ENCODE data around the gene SKAP2.

GRCh38 chr7:26897928-26898327 is 33.5 kb upstream of the SKAP2 start:
- no peak for TF ChIP-seq CTCF (tag by site-specific recombination; IDR thresholded peaks at IDR 0.05)
- TF ChIP-seq ZEB2 (tag by site-specific recombination; IDR thresholded peaks at IDR 0.05) = no peak
- TF ChIP-seq ZNF280C (tag by site-specific recombination; IDR thresholded peaks at IDR 0.05) = no peak
- no peak for TF ChIP-seq ZNF792 (tag by site-specific recombination; IDR thresholded peaks at IDR 0.05)
- TF ChIP-seq REST (tag by site-specific recombination; IDR thresholded peaks at IDR 0.05) = no peak
- TF ChIP-seq TCF7L2 (IDR thresholded peaks at IDR 0.05; ENCODE audit: borderline replicate concordance, low read depth, low read length) = no peak
- TF ChIP-seq ZNF768 (tag by site-specific recombination; IDR thresholded peaks at IDR 0.05) = no peak
- no peak for TF ChIP-seq PRDM6 (tag by site-specific recombination; IDR thresholded peaks at IDR 0.05)
- TF ChIP-seq ZNF138 (tag by site-specific recombination; IDR thresholded peaks at IDR 0.05; ENCODE audit: borderline replicate concordance) = no peak
- TF ChIP-seq ZFP41 (tag by site-specific recombination; IDR thresholded peaks at IDR 0.05; ENCODE audit: borderline replicate concordance) = no peak
